T-cell (primary cell): Measurements from ENCODE around the gene STARD3. TPM values are rescaled to one million over a fixed set of nuclear protein-coding genes. Genes with fewer than 3 reads are reported as not detected.

Experiments used
- ATAC-seq, 4 experiments: fragments of 200-7000 bp in 3 of 4; fragments of 150-1000 bp in 1 of 4; cut with Tn5 transposase; replicated peaks in 1 of 4; 1 replicate in 3 of 4; 2 replicates in 1 of 4; pipeline ENCODE4 v1.10.0; 2021; ENCODE audit warnings: moderate library complexity in 3 of 4, mild to moderate bottlenecking in 2 of 4, moderate number of reproducible peaks in 1 of 4
- CTCF ChIA-PET, 2 donors: fragments of 300-600 bp; sonication (Branson Sonifier 250); formaldehyde crosslinking; loops; one replicate each; lab custom pipeline; 2022; ENCODE audit warnings: antibody characterized with exemption in 2 of 2; lab: Charles Lee
- POLR2A ChIA-PET, 2 donors: fragments of 300-600 bp; sonication (Branson Sonifier 250); formaldehyde crosslinking; loops; one replicate each; lab custom pipeline; 2022; ENCODE audit warnings: antibody characterized with exemption in 2 of 2; lab: Charles Lee
- DNase-seq, 35 experiments: peaks; one replicate each; pipeline versions ENCODE4 v3.0.0 to v3.0.0-alpha.2; 2013 to 2023
- H3K27ac ChIP-seq: one replicate; pipeline ENCODE4 v1.5.1; 2013; ENCODE audit warnings: low read length
- H3K27me3 ChIP-seq, 2 experiments: replicated peaks in 1 of 2; 1 replicate in 1 of 2; 2 replicates in 1 of 2; pipeline versions ENCODE4 v1.6.1 to v1.7.0; 2013; ENCODE audit warnings: low read length in 1 of 2, mixed read lengths in 1 of 2; ENCODE audit not compliant: control insufficient read depth in 2 of 2, insufficient read depth in 2 of 2; ENCODE audit errors: extremely low read depth in 1 of 2
- H3K36me3 ChIP-seq, 2 donors: 1 replicate in 1 of 2; 2 replicates in 1 of 2; pipeline versions ENCODE4 v1.6.1 to v1.7.0; 2013; ENCODE audit warnings: low read length in 1 of 2; ENCODE audit not compliant: control insufficient read depth in 2 of 2, insufficient read depth in 1 of 2; ENCODE audit errors: extremely low read depth in 1 of 2
- H3K4me1 ChIP-seq, 2 experiments: 1 replicate in 1 of 2; 2 replicates in 1 of 2; pipeline versions ENCODE4 v1.6.1 to v1.7.0; 2013; ENCODE audit warnings: low read length in 2 of 2, mixed read lengths in 1 of 2; ENCODE audit not compliant: insufficient read depth in 2 of 2, control insufficient read depth in 1 of 2; ENCODE audit errors: extremely low read depth in 1 of 2
- H3K4me3 ChIP-seq, 2 donors: 1 replicate in 1 of 2; 2 replicates in 1 of 2; pipeline versions ENCODE4 v1.5.1 to v1.7.0; 2013; ENCODE audit warnings: mild to moderate bottlenecking in 2 of 2, low read length in 1 of 2, moderate library complexity in 1 of 2; ENCODE audit not compliant: control insufficient read depth in 1 of 2; ENCODE audit errors: extremely low read depth in 1 of 2
- H3K9me3 ChIP-seq: 2 replicates; pipeline ENCODE4 v1.7.0; 2013
- H3K27ac Mint-ChIP-seq, 2 donors: one replicate each; pipeline ENCODE4 v1.8.0; 2020 to 2021; ENCODE audit warnings: mild to moderate bottlenecking in 2 of 2, mixed read lengths in 2 of 2
- H3K27me3 Mint-ChIP-seq, 2 donors: one replicate each; pipeline ENCODE4 v1.8.0; 2021 to 2022; ENCODE audit warnings: mixed read lengths in 2 of 2
- H3K36me3 Mint-ChIP-seq: one replicate; pipeline ENCODE4 v1.8.0; 2021; ENCODE audit warnings: mixed read lengths
- H3K4me1 Mint-ChIP-seq, 3 donors: one replicate each; pipeline ENCODE4 v1.8.0; 2020 to 2022; ENCODE audit warnings: mixed read lengths in 3 of 3, mild to moderate bottlenecking in 1 of 3
- H3K4me3 Mint-ChIP-seq, 3 donors: one replicate each; pipeline ENCODE4 v1.8.0; 2020 to 2022; ENCODE audit warnings: mild to moderate bottlenecking in 3 of 3, mixed read lengths in 3 of 3, moderate library complexity in 3 of 3
- H3K9me3 Mint-ChIP-seq, 3 donors: one replicate each; pipeline ENCODE4 v1.8.0; 2020 to 2022; ENCODE audit warnings: mixed read lengths in 3 of 3
- WGBS: methylation state at CpG from one replicate; pipeline ENCODE4 v1.1.5; 2013; ENCODE audit warnings: missing lambda C conversion rate; ENCODE audit not compliant: insufficient coverage; 5-methylcytosine and 5-hydroxymethylcytosine counted together
- total RNA-seq, 35 experiments: library from RNA in 6 of 35; stranded (reverse) in 6 of 35; fragments of 120-200 nt in 1 of 35; gene quantifications; one replicate each; pipeline versions ENCODE4 v1.2.1 to v1.2.4 and lab custom pipeline; 2013 to 2026

The STARD3 gene
- total RNA-seq, 5 donors from 2014 or later (not counting 1 experiment from before 2014, with no cell fraction given): 81.3 to 146 (median 99.7) TPM

DNA sequence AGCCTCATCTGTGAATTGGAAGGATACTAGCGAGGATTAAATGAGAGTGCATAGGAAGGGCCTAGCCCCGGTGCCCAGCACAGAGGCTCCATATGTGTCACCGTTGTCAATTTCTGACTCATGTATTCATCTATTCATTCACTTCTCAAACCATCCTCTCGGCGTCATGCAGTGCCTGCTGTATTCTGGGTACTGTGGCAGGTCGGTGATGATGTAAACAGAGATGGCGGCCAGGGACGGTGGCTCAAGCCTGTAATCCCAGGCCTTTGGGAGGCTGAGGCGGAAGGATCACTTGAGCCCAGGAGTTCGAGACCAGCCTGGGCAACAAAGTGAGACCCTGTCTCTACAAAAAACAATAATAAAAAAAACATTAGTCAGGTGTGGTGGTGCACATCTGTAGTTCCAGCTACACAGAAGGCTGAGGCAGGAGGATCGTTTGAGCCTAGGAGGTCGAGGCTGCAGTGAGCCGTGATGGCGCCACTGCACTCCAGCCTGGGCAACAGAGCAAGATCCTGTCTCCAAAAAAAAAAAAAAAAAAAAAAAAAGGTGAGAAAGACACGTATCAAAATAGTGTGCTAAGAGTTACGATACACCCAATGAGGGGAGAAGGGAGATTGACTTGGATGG, 14.5 kb upstream of the STARD3 start:
- Mint-ChIP-seq H3K4me1 (peaks cover 25 to 32% (median 31%) of the 10 kb centered on the region in 3 donors), H3K9me3 (no peaks in the 10 kb centered on the region), H3K4me3 (peak overlapping the region; percentile 51 to 69 (median 62)), H3K36me3 (no peaks in the 10 kb centered on the region), H3K27me3 (peaks cover 19 to 22% of the 10 kb centered on the region in 2 donors), H3K27ac (peak overlapping the region; percentile 71 to 76)
- Histone ChIP-seq H3K36me3 (no peaks in the 10 kb centered on the region), H3K4me3 (peak overlapping the region in 1 of 2 donors; percentile 18), H3K27ac (peak overlapping the region; percentile 38), H3K4me1 (peaks cover 14 to 49% of the 10 kb centered on the region in 2 experiments), H3K9me3 (no peaks in the 10 kb centered on the region), H3K27me3 (peaks cover 0 to 48% of the 10 kb centered on the region in 2 experiments)
- 20% methylated on average over 1 of the region's 16 CpGs for WGBS
- ChIA-PET POLR2A (interaction anchor here in 1 of 2 donors (0.7 kb wide), 1 partner anchor 30 kb away, joined by 13 read pairs; no protein-coding TSS in a partner anchor), CTCF (interaction anchor here (0.6 to 3.3 kb wide), 18 partner anchors 9 to 444 kb away, joined by 3 to 40 read pairs (median 4); partner anchors contain the start of genes ORMDL3 (in 1 of the 2), PNMT (in 1 of the 2) and PSMD3 (in 1 of the 2))
- peak; percentile 4 to 13 (median 7) for ATAC-seq
- peak in 11 of 35 experiments; percentile 7 to 61 (median 20) for DNase-seq

DNA sequence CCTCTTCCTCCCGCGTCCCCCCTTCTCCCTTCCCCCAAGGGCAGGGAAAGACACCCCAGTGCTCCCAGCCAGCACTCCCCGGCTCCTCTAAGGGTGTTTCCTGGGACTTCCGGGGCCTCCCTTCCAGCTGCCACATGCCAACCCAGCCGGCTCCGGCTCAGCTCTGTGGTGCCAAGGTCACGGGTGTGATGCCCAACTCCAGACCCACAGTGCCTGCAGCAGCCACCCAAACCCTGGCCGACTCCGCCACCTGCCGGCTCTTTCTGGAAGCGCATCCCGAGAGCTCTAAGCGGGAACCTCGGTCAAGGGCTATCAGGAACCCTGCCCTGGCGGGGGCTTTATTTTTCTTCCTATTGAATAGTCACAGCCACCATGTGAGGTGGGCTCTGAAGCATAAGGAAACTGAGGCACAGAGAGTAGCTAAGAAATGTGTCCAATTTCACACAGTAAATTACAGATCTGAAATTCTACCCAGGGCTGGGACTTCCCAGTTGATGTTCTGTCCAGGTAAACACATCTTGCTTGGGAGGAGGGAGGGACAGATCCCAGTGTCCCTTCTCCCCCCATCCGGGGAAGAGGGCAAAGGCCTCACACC, 13.5 kb upstream of the STARD3 start:
- WGBS: 0% methylated on average over 11 of the region's 16 CpGs
- peak; percentile 61 to 68 (median 64) for ATAC-seq
- H3K4me3 ChIP-seq: no peak overlapping the region
- Mint-ChIP-seq H3K9me3 (no peaks in the 10 kb centered on the region), H3K27me3 (peaks cover 26 to 27% of the 10 kb centered on the region in 2 donors), H3K27ac (no peak overlapping the region), H3K4me1 (peaks cover 22 to 36% (median 30%) of the 10 kb centered on the region in 3 donors), H3K36me3 (no peaks in the 10 kb centered on the region), H3K4me3 (peak overlapping the region in 1 of 3 donors; percentile 21)
- peaks cover 14 to 45% of the 10 kb centered on the region in 2 experiments for H3K4me1 ChIP-seq
- H3K9me3 ChIP-seq: no peaks in the 10 kb centered on the region
- peaks cover 0 to 55% of the 10 kb centered on the region in 2 experiments for H3K27me3 ChIP-seq
- peak; percentile 52 to 89 (median 78) for DNase-seq
- no peaks in the 10 kb centered on the region for H3K36me3 ChIP-seq
- H3K27ac ChIP-seq: no peak overlapping the region
- ChIA-PET POLR2A (no interaction called here), CTCF (interaction anchor here (0.6 to 3.3 kb wide), 16 partner anchors 9 to 443 kb away, joined by 3 to 40 read pairs (median 4); partner anchors contain the start of gene PNMT (in 1 of the 2))

DNA sequence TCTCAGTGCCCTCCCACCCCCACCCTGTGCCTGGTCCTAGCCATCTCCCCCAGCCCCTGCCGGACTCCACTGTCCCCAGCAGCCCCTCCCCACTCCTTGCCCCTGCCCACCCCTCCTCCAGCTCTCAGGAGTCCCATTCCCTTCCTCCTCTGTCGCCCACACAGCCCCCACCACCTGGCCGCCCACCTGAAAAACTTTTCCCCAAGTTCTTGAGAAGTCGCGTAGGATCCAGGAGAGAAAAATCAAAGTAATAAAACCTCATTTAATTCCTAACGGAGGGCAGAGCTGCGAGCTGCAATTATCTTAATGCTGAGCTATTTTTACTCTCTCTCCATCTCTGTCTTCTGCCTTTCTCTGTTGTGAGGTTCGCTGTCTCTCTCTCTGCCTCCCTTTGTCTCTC, 12.6 kb upstream of the STARD3 start:
- Mint-ChIP-seq H3K27me3 (peaks cover 31% of the 10 kb centered on the region in 2 donors), H3K4me1 (peaks cover 20 to 36% (median 30%) of the 10 kb centered on the region in 3 donors), H3K36me3 (no peaks in the 10 kb centered on the region), H3K9me3 (no peaks in the 10 kb centered on the region), H3K27ac (no peak overlapping the region), H3K4me3 (peak overlapping the region in 1 of 3 donors; percentile 66)
- Histone ChIP-seq H3K36me3 (no peaks in the 10 kb centered on the region), H3K4me3 (no peak overlapping the region), H3K4me1 (peaks cover 14 to 41% of the 10 kb centered on the region in 2 experiments), H3K27ac (no peak overlapping the region), H3K27me3 (peaks cover 0 to 59% of the 10 kb centered on the region in 2 experiments), H3K9me3 (no peaks in the 10 kb centered on the region)
- ATAC-seq (no peak), DNase-seq (no peak)
- WGBS: 88% methylated on average over 5 of the region's 8 CpGs
- ChIA-PET POLR2A (no interaction called here), CTCF (interaction anchor here (0.6 to 0.9 kb wide), 5 partner anchors 14 to 322 kb away, joined by 3 to 6 read pairs (median 4); no protein-coding TSS in a partner anchor)

DNA sequence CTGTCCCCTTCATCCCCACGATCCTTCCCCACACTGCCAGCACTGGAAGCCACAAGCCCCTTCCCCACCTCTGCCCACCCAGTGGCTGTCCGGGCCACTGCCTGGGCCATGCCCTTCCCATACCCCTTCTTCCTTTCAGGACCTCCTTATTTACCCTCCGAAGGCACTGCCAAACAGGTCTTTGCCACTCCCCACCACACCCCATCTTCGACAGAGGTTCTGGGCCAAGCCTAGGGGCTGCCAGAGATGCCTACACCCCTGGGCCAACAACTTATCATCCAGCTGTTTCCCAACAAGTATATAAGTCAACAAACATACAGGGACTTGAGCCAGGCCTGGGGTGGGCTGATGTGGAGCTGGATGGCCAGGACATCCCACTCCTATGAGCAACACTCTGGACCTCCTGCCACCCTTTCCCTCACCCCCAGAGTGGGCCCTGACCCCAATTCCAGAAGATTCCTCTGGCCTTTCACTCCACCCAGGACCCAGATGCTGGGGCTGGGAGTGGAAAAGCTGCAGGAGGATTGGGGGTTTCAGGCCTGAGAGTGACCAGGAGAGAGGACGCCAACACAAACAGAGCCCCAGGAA, 11.7 kb upstream of the STARD3 start:
- no peaks in the 10 kb centered on the region for H3K9me3 Mint-ChIP-seq
- peak overlapping the region in 1 of 3 donors; percentile 66 for H3K4me3 Mint-ChIP-seq
- H3K27ac Mint-ChIP-seq: no peak overlapping the region
- no peak overlapping the region for H3K27ac ChIP-seq
- H3K27me3 Mint-ChIP-seq: peaks cover 31 to 35% of the 10 kb centered on the region in 2 donors
- H3K36me3 Mint-ChIP-seq: no peaks in the 10 kb centered on the region
- peaks cover 20 to 36% (median 30%) of the 10 kb centered on the region in 3 donors for H3K4me1 Mint-ChIP-seq
- DNase-seq (no peak), ATAC-seq (no peak)
- no peak overlapping the region for H3K4me3 ChIP-seq
- H3K4me1 ChIP-seq: peaks cover 14 to 41% of the 10 kb centered on the region in 2 experiments
- WGBS: 80% methylated on average over 2 of the region's 5 CpGs
- H3K27me3 ChIP-seq: peaks cover 0 to 69% of the 10 kb centered on the region in 2 experiments
- no peaks in the 10 kb centered on the region for H3K36me3 ChIP-seq
- CTCF ChIA-PET: no interaction called here
- H3K9me3 ChIP-seq: no peaks in the 10 kb centered on the region
- POLR2A ChIA-PET: no interaction called here

DNA sequence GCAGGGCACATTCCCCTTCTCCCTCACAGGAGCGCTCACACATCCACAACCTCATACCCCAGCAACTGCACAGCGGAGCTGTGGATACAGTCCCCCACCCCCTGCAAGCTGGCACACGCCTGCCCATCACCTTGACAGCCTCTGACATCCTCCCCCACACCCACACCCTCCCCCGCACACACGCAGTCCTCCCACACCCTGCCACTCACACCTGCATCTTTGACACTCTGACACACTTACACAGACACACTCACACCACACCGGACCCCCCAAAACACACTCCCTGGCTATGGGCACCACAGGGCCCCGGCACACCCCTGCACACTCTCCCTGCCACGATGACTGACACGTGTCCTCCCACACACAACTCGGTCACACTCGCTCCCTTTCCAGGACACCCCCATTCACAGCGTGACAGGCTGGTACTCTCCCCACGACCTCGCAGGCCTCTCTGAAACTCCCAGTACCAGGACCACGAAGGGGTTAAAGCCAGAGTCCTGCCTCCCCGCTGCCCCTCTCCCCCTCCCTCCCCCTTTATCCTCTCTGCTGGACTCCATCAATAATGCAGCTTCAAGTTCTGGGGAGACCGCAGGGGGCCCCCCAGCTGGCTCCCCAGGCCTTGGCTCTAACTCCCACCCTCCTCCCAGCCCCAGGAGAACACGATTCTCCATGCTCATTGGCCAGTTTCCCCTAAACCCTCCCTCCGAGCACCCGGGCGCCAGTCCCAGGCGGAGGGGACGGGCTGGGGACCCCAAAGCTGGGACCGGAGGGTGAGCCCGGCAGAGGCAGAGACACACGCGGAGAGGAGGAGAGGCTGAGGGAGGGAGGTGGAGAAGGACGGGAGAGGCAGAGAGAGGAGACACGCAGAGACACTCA, 10.5 kb upstream of the STARD3 start, which contains the start of gene PPP1R1B:
TSS of gene PPP1R1B (plus strand) at position 782 of the 876 bp plus-strand sequence. CDS start 441 bp downstream, outside the sequence.
- no peaks in the 10 kb centered on the region for H3K36me3 Mint-ChIP-seq
- DNase-seq: no peak
- Histone ChIP-seq H3K4me1 (peaks cover 14 to 43% of the 10 kb centered on the region in 2 experiments), H3K36me3 (no peaks in the 10 kb centered on the region), H3K4me3 (peak within 1 kb of the TSS in 1 of 2 donors; percentile 59), H3K27ac (no peak within 1 kb of the TSS), H3K27me3 (peaks cover 0 to 75% of the 10 kb centered on the region in 2 experiments), H3K9me3 (no peaks in the 10 kb centered on the region)
- H3K4me1 Mint-ChIP-seq: peaks cover 27 to 40% (median 33%) of the 10 kb centered on the region in 3 donors
- no peak within 1 kb of the TSS for H3K27ac Mint-ChIP-seq
- CTCF ChIA-PET: no interaction called here
- peaks cover 35 to 39% of the 10 kb centered on the region in 2 donors for H3K27me3 Mint-ChIP-seq
- H3K9me3 Mint-ChIP-seq: no peaks in the 10 kb centered on the region
- no peak for ATAC-seq
- 20% methylated on average over 22 of the region's 29 CpGs for WGBS
- POLR2A ChIA-PET: interaction anchor here in 1 of 2 donors (0.7 kb wide), 1 partner anchor 235 kb away, joined by 3 read pairs; no protein-coding TSS in a partner anchor
- peak within 1 kb of the TSS; percentile 46 to 66 (median 49) for H3K4me3 Mint-ChIP-seq
